MM.1S (cell line): Measurements from ENCODE around the gene HDAC9.
"Not testable (repeated sequence)": the region's sequence is repeated elsewhere in the genome, so short reads cannot be mapped to it uniquely, and the experiment has no call there.

Experiments used
- DNase-seq: peaks from one replicate; pipeline ENCODE4 v3.0.0-alpha.2; 2015
- H2AFZ ChIP-seq: fragments of 300-600 bp; sonication (generic); 2 replicates; pipeline ENCODE4 v1.6.0; 2016; ENCODE audit warnings: antibody characterized with exemption, low read length
- H3F3A ChIP-seq: fragments of 300-600 bp; sonication (generic); 2 replicates; pipeline ENCODE4 v1.6.1; 2016; ENCODE audit warnings: mild to moderate bottlenecking, antibody characterized with exemption, low read length, moderate library complexity, mixed read lengths; ENCODE audit not compliant: insufficient read depth
- H3K27ac ChIP-seq: fragments of 300-600 bp; sonication (generic); 2 replicates; pipeline ENCODE4 v1.5.1; 2016; ENCODE audit warnings: mild to moderate bottlenecking, low read length
- H3K27me3 ChIP-seq: fragments of 300-600 bp; sonication (generic); replicated peaks from 2 replicates; pipeline ENCODE4 v1.6.0; 2016; ENCODE audit warnings: low read length; ENCODE audit not compliant: insufficient read depth
- H3K36me3 ChIP-seq: fragments of 300-600 bp; sonication (generic); replicated peaks from 2 replicates; pipeline ENCODE4 v1.6.1; 2016; ENCODE audit warnings: mild to moderate bottlenecking, low read length, mixed read lengths; ENCODE audit not compliant: insufficient read depth
- H3K4me1 ChIP-seq: fragments of 300-600 bp; sonication (generic); 2 replicates; pipeline ENCODE4 v1.6.1; 2016; ENCODE audit warnings: low read length, mixed read lengths
- H3K4me2 ChIP-seq: fragments of 300-600 bp; sonication (generic); 2 replicates; pipeline ENCODE4 v1.6.0; 2016; ENCODE audit warnings: low read depth, low read length
- H3K4me3 ChIP-seq: fragments of 300-600 bp; sonication (generic); 2 replicates; pipeline ENCODE4 v1.5.1; 2016; ENCODE audit warnings: low read length, mixed read lengths
- H3K79me2 ChIP-seq: fragments of 300-600 bp; sonication (generic); 2 replicates; pipeline ENCODE4 v1.6.1; 2016; ENCODE audit warnings: mixed run types, low read length, mixed read lengths
- H3K9ac ChIP-seq: fragments of 300-600 bp; sonication (generic); 2 replicates; pipeline ENCODE4 v1.6.1; 2016; ENCODE audit warnings: low read length, mixed read lengths
- H3K9me2 ChIP-seq: fragments of 300-600 bp; sonication (generic); replicated peaks from 2 replicates; pipeline ENCODE4 v1.6.1; 2016; ENCODE audit warnings: mild to moderate bottlenecking, low read length, mixed read lengths; ENCODE audit not compliant: insufficient read depth
- H3K9me3 ChIP-seq: fragments of 300-600 bp; sonication (generic); replicated peaks from 2 replicates; pipeline ENCODE4 v1.6.1; 2016; ENCODE audit warnings: mild to moderate bottlenecking, low read length, mixed read lengths; ENCODE audit not compliant: insufficient read depth
- H4K20me1 ChIP-seq: fragments of 300-600 bp; sonication (generic); 2 replicates; pipeline ENCODE4 v1.6.1; 2016; ENCODE audit warnings: mild to moderate bottlenecking, low read length, moderate library complexity, mixed read lengths; ENCODE audit not compliant: insufficient read depth
- EZH2 ChIP-seq: fragments of 300-600 bp; sonication (generic); optimal IDR thresholded peaks from 2 replicates; pipeline ENCODE3; 2017; ENCODE audit warnings: low read depth, mild to moderate bottlenecking, antibody characterized with exemption, low read length, mixed read lengths
- EZH2phosphoT487 ChIP-seq: fragments of 300-600 bp; sonication (generic); IDR thresholded peaks from 2 replicates; pipeline ENCODE4 v1.6.1; 2018; ENCODE audit warnings: antibody characterized with exemption, low read length
- TF ChIP-seq, protein P1 (sequence below): fragments of 300-600 bp; sonication (generic); IDR thresholded peaks from 2 replicates; pipeline ENCODE4 v1.5.1; 2016; ENCODE audit warnings: antibody characterized with exemption, low read length, mixed read lengths

The HDAC9 gene

DNA sequence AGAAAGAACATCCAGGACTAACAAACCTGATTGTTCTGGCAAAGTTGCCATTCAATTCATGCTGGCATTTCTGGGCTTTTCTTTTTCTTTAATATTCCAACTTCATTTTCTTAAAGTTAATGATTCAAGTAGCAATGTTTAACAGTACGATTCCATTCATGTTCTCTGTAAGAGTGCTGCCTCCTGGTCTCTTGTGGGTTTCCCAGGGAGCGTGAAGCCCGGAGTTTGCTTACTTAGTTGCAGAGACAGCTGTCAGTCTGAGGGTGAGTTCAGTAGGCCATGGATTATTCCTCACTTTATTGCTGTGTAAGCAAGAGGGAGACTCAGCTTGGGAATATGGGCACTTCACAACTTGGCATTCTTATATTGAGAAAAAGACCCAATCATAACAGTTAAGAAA, 479.7 kb downstream of the HDAC9 start:
- Histone ChIP-seq H3K4me2 (no peak overlapping the region), H3K9me2 (no peaks in the 10 kb centered on the region), H3K27me3 (no peaks in the 10 kb centered on the region), H2AFZ (no peak overlapping the region), H3K4me3 (no peak overlapping the region), H3K9ac (no peak overlapping the region), H4K20me1 (no peaks in the 10 kb centered on the region), H3F3A (no peaks in the 10 kb centered on the region), H3K9me3 (no peaks in the 10 kb centered on the region), H3K27ac (no peak overlapping the region), H3K36me3 (no peaks in the 10 kb centered on the region), H3K4me1 (no peaks in the 10 kb centered on the region), H3K79me2 (no peaks in the 10 kb centered on the region)
- DNase-seq: no peak
- TF ChIP-seq EZH2 (no peak), EZH2phosphoT487 (no peak)

DNA sequence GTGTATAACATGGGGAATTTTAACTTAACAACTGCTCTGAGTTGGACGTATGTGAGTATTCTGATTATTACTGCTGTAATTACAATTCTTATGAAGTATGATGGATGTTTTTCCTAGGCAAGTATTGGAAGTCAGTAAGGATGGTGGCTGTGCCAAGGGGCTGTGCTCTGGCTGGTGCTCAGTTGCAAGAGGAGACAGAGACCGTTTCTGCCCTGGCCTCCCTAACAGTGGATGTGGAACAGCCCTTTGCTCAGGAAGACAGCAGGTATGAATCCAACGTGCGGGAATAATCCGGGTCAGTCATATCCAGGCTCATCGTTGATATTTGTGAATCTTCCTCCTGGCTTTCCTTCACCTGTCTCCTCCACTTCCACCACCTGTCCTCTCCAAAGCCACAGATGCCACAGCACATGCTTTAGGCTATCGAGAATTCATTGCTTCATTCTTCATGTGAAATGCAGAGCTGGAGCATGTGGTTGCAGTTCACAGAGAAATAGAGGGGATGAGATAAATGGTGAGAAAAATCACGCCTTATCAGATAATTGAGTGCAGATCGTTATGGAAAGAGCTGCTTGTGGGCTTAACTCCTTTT, 480.2 kb downstream of the HDAC9 start:
- Histone ChIP-seq H3K36me3 (no peaks in the 10 kb centered on the region), H4K20me1 (no peaks in the 10 kb centered on the region), H3K9me3 (no peaks in the 10 kb centered on the region), H2AFZ (no peak overlapping the region), H3K9ac (no peak overlapping the region), H3K4me2 (no peak overlapping the region), H3K27ac (no peak overlapping the region), H3F3A (no peaks in the 10 kb centered on the region), H3K4me3 (no peak overlapping the region), H3K27me3 (no peaks in the 10 kb centered on the region), H3K9me2 (no peaks in the 10 kb centered on the region), H3K4me1 (no peaks in the 10 kb centered on the region), H3K79me2 (no peaks in the 10 kb centered on the region)
- no peak for DNase-seq
- TF ChIP-seq EZH2 (no peak), EZH2phosphoT487 (no peak)
- TF ChIP-seq, protein P1, sequence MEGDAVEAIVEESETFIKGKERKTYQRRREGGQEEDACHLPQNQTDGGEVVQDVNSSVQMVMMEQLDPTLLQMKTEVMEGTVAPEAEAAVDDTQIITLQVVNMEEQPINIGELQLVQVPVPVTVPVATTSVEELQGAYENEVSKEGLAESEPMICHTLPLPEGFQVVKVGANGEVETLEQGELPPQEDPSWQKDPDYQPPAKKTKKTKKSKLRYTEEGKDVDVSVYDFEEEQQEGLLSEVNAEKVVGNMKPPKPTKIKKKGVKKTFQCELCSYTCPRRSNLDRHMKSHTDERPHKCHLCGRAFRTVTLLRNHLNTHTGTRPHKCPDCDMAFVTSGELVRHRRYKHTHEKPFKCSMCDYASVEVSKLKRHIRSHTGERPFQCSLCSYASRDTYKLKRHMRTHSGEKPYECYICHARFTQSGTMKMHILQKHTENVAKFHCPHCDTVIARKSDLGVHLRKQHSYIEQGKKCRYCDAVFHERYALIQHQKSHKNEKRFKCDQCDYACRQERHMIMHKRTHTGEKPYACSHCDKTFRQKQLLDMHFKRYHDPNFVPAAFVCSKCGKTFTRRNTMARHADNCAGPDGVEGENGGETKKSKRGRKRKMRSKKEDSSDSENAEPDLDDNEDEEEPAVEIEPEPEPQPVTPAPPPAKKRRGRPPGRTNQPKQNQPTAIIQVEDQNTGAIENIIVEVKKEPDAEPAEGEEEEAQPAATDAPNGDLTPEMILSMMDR: no peak

DNA sequence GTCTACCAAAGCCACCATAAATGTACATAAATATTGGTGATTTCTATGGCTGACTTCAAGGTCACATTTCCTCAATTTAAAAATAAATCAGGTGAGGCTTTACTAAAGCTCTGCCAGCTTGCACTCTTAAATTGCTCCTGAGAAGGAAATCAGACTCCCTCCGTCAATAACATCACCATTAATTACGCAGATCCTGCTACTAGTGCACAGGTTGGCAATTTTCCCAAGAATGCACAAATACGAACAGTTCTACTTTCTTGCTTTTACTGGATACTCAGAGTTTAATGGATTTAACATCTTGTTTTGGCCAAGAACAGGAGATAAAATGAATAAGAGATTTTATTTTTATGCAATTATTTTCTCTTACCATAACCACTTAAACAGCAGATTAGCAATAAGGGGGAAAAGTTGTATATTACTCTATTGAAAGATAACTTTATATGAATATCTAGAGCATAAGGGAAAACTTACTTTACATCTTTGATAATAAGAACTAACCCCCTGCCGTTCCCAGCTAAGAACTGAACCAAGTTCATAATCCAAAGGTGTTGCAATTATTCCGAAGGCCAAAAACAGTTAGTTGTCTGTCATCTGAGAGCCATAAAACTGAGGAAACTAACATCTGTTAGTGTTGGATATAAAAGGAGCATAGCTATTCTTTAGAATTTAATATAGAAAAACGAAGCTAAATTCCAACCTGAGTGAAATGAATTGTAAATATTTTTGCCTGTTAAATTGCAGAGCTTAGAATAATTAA, 481.3 kb downstream of the HDAC9 start:
- Histone ChIP-seq H3F3A (no peaks in the 10 kb centered on the region), H3K36me3 (no peaks in the 10 kb centered on the region), H3K9ac (no peak overlapping the region), H3K79me2 (no peaks in the 10 kb centered on the region), H3K4me3 (no peak overlapping the region), H3K27me3 (no peaks in the 10 kb centered on the region), H3K4me1 (no peaks in the 10 kb centered on the region), H3K27ac (no peak overlapping the region), H4K20me1 (no peaks in the 10 kb centered on the region), H3K4me2 (no peak overlapping the region), H3K9me2 (no peaks in the 10 kb centered on the region), H3K9me3 (no peaks in the 10 kb centered on the region), H2AFZ (no peak overlapping the region)
- DNase-seq: no peak
- TF ChIP-seq, protein P1: no peak
- no peak for TF ChIP-seq EZH2
- no peak for TF ChIP-seq EZH2phosphoT487

DNA sequence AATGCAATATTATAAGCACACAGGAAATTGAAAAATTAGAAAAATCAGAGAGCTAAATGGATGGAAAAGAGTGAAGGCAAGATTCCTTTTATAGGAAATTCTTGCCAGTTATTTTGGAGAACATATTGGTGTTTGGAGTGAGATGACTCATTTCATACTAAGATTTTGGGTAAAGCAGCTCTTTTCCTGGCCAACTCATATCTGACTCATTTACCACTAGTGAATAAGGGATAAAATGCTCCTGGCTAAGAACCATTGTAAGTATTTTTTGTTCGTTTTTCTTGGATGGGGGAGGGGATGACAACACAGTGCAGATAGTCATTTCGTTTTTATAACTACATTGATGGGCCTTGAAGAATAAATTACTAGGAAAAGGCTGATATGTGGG, 482.6 kb downstream of the HDAC9 start:
- Histone ChIP-seq H3K4me2 (no peak overlapping the region), H3K4me1 (no peaks in the 10 kb centered on the region), H2AFZ (no peak overlapping the region), H3K9me3 (no peaks in the 10 kb centered on the region), H3K4me3 (no peak overlapping the region), H3K27me3 (no peaks in the 10 kb centered on the region), H3K9me2 (no peaks in the 10 kb centered on the region), H3K27ac (no peak overlapping the region), H4K20me1 (no peaks in the 10 kb centered on the region), H3K79me2 (no peaks in the 10 kb centered on the region), H3F3A (no peaks in the 10 kb centered on the region), H3K36me3 (no peaks in the 10 kb centered on the region), H3K9ac (no peak overlapping the region)
- no peak for DNase-seq
- TF ChIP-seq EZH2 (no peak), EZH2phosphoT487 (no peak)
- TF ChIP-seq, protein P1: no peak

DNA sequence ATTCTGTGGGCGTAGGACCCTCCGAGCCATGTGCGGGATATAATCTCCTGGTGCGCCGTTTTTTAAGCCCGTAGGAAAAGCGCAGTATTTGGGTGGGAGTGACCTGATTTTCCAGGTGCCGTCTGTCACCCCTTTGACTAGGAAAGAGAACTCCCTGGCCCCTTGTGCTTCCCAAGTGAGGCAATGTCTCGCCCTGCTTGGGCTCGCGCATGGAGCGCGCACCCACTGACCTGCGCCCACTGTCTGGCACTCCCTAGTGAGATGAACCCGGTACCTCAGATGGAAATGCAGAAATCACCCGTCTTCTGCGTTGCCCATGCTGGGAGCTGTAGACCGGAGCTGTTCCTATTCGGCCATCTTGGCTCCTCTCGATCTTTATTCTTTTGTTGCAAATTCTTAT, 495.2 kb downstream of the HDAC9 start:
- DNase-seq, H3K9ac ChIP-seq, H3K27me3 ChIP-seq, H3K4me1 ChIP-seq, H4K20me1 ChIP-seq, H3K36me3 ChIP-seq, H3F3A ChIP-seq, H3K27ac ChIP-seq, H3K9me2 ChIP-seq, H3K9me3 ChIP-seq, H3K4me2 ChIP-seq, H3K79me2 ChIP-seq, H3K4me3 ChIP-seq, H2AFZ ChIP-seq: not testable (repeated sequence)
